Nucleus accumbens (tissue), 56 donors: ENCODE results near the gene GRB10.

ENCODE experiments used
- DNase-seq, 56 donors: peaks; one replicate each; lab custom pipeline; 2025; lab: John Stamatoyannopoulos, UW

The GRB10 gene

DNA sequence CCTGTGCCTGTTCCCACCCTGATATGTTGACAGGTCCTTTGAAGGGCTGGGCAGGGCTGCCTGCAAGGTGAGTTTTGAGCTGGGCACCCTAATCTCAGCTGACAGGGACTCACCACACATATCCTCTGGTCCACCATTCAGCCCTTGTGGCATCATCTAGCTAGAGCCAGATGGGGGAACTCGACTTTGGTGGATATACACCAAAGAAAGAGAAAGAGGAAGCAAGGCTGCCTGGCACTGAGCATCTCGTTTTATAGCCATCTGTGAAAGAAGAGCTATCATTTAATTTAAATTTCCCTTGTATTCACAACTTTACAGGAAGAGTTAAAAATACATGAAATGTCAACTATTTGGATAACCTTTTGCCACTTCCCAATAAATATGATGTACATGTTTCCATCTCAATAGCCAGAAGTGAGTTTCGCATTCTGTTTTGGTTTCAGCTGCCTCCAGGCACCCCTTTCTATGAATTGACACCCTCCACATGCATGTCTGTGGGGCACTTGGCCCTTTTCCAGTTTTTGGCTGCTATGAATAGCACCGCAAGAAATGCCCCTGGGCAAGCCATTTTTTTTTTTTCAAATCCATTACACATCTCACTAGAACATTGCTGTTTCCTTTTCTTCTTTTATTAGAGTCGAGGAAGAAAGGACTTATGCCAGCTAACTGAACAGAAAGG, 22.9 kb upstream of the GRB10 start:
- no peak for DNase-seq

- DNase-seq, result no peak
These were observed 21.0 kb upstream of the GRB10 start for GRCh38 chr7:50803359-50804337.

- DNase-seq, result no peak
These were observed 19.2 kb upstream of the GRB10 start for GRCh38 chr7:50801907-50802306.

DNA sequence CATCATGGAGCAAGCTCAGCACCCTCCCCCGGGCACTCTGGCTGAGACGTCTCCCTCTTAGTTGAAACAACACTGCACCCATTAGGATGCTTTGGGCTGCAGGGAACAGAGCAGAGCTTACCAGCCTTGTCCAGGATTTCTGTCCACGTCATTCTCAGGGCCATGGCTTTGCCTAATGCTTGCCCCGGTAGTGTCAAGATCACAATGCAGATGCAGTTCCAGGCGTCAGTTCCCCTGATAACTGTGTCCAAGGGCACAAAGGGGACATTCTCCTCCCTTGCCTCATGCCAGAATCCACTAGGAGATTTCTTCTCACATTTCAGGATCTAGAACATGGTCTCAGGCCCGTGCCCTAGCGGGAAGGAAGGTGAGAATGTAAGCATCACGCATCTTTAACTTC, 17.2 kb upstream of the GRB10 start:
- no peak for DNase-seq

GRCh38 chr7:50798126-50798525, 15.4 kb upstream of the GRB10 start:
- no peak for DNase-seq

- DNase-seq, result no peak
These were observed 13.1 kb upstream of the GRB10 start for GRCh38 chr7:50795831-50796230.

GRCh38 chr7:50795253-50795652, 12.6 kb upstream of the GRB10 start:
- DNase-seq, result no peak

DNA sequence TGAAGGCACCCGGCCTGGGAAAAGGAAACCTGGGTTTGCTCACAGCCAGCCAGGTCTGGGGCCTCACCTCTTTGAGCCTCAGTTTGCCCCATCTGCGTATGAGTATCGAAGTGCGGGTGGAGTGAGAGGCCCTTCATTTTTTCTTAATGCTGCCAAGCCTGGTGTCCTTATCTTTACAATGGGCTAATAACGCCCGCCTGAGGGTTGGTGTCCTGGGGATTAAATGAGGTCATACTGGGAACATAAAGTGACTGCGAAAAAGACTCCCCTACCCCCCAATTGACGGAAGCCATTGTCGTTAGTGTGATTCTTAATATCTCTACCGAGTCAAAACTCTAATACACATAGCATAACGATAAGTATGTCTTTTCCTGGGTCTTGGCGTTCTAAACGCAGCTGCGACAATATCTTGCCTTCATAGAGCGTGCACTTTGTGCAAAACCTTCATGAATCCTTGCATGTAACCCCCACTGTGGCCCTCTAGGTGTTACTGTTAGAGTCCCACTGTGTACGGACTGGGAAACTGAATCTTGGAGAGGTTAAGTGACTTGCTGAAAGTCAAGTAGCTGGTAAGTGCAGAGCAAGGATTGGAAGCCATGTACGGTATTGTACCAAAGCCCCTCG, 11.4 kb upstream of the GRB10 start:
- DNase-seq, result no peak

DNA sequence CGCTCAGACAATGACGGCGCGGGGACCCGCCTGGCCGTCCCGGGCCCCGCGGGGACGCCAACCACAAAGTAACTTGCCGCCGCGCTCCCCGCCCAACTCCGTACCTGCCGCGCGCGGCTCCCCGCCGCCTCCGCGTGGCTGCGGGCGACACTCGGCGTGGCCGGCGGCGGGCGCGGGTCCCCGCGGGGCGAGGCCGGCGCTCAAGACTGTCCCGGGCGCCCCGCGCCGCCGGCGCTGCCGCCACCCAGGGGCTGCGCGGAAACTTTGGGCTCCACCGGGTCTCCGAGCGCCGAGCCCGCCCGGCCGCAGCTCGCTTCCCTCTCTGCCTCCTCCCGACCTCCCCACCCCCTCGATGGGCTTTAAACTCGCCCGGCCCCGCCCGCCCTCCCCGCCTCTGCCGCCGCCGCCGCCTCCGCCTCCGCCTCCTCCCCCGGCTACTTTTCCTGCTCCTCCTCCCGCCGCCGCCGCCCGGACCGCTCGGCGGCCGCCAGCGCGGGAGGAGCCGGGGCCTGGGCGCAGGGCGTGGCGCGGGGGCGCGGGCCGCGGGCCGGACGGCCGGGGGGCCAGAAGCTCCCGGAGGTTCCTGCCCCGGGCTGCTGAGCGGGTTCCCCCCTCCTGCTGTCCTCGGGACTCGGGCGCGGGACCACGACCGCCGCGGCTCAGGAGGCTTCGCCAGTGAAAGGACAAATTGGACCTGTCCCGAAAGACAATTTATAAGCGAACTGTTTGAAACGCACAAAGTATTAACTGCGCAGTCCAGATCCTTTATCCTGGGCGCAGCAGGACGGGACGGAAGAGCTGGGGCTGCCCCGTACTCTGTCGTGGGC, 10.6 kb upstream of the GRB10 start:
- peak in 21 of 56 donors; percentile 8 to 48 (median 29) for DNase-seq

DNA sequence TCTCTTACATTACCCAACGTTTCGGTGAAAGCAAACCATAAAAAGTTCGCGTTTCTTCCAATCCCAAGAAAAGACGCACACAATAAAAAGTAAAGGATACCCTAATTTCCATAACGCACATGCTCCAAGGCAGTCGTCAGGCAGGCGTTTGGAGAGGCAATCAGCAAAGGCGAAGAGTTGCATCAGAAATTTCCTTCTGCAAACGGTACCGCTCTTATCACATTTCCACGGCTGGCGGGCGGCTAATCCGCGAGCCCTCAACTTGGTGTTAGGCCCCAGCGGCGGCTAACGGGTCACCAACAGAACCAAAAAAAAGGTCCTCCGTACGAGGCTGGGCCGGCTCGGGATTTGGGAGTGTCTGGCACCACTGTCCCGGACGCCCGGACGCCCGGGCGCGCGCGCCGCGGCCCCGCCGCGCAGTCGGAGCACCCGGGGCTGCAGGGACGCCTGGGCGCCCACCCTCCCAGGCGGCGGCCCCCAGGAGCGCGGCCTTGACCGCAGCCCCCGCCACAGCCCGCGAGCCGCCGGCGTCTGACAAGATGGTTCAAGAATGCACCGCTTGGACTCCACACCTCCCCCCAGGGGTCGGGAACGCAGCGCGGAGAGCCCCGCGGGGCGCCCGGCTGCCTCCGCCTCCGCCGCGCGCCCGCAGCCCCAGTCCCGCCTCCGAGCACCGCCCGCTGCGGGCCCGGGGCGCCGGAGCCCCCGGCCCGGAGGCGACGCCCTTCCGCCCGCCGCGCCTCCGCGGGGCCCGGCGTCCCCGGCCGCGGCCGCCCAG, 9.8 kb upstream of the GRB10 start:
- DNase-seq, result peak in 2 of 56 donors; percentile 13 to 14

DNA sequence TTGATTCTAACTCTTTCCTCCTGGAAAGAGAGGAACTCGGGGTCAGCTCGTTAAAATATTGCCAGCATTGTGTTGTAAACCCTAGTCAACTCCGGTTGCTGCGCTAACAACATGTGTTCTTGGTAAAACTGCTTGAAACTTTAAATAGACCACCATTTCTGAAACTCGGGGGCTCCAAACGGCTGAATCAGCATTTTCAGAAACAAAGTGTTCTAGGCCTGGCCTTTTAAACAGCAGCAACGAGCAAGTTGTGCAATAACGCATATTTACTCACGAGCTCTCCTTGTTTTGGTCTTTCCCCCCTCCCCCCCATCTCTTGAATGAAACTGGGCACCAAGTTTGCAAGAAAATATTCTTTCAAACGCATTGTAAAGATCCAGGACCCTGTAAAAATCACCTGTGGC, 9.2 kb upstream of the GRB10 start:
- no peak for DNase-seq

DNA sequence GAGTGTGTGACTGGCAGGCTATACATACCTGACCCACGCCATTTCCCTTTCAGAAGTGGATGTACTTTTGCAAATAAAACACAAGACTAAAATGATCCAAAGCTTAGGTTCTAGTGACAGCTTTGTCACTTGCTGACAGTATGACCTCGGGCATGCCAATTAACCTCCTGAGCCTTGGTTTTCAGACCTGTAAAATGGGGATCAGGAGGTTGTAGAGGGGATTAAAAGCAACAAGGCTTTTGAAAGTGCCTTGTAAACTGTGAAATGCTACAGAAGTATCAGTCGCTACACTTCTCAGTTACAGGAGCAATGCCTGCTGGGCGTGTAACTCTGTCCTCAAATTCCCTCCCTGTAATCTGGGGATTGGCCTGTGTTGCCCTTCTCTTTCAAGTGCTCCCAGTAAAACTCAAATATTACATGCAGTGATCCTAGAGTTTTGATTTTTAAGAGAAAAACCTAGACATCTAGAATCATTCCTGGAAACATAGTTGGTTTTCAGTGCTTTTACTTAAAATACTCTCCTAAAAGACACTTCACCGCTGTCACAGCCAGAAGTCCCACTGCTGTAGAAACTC, 8.8 kb upstream of the GRB10 start:
- no peak for DNase-seq

- no peak for DNase-seq
These were observed 7.7 kb upstream of the GRB10 start for GRCh38 chr7:50790381-50790780.

DNA sequence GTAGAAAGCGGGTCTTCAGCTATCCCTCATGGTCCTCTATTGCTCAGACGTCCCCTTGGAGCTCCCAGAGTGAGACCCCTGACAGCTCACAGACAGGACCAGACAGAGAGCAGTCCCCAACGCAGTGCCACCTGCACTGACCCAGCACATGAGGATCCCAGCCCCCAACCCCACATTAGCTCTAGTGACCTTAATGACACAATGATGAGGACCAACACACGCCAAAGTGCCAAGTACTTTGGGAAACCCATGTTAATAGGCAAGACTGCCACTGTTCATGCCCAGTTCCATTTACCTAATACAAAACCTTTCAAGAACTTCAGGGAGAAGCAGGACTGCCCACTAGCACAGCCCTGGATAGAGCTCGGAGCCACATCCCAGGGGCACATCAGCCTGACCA, 5.7 kb upstream of the GRB10 start:
- no peak for DNase-seq

- DNase-seq, result no peak
These were observed 5.1 kb upstream of the GRB10 start for GRCh38 chr7:50787825-50788224.

DNA sequence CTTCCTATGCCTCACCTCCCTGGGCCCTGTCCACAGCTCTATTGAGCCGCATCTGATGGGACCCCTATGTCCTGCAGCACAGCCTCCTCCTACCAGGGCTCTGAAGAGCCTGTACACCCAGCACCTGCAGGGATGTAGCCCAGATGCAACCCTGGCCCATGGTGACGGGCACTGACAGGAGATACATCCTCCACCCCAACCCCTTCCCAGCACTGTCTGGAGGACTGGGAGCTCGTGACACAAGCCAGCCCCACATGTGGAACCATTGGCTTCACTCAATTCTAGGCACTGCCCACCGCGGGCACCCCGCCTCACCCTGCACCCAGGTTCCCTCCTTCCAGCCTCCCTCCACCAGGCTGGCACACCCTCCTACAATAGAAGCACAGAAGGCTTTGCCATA, 2.6 kb upstream of the GRB10 start:
- DNase-seq, result no peak

DNA sequence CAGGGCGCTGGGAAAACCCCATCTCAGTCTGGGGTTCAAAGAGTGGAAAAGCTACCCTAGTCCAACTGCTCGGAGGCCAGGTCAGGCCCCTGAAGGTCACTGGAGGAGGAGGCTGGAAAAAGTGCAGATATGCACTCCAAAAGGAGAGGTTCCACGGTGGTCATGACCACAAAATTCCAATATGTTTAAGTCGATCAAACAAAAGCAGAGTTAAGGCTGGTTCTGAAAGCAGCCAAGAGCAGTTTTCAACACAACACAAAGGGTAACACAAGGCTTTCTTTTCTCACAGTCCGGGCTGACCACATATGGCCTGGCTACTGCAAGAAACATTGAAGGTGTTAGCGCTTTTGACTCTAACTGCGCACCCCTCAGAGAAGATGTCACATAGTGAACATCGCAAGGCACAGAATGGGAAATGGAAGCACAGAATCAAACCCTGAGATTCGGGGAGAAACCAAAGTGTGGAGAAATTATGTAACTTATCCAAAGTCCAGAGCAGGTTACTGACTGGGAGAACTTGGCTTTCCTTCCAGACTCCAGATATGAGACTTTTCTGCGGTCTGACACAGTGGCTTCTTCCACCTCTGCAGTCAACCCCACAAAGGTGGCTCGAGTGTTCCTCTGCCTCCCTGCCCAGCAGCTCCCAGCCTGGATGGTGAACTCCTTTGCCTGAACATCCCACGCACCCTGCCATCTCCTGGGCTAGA, 1.3 kb upstream of the GRB10 start:
- DNase-seq, result no peak

DNA sequence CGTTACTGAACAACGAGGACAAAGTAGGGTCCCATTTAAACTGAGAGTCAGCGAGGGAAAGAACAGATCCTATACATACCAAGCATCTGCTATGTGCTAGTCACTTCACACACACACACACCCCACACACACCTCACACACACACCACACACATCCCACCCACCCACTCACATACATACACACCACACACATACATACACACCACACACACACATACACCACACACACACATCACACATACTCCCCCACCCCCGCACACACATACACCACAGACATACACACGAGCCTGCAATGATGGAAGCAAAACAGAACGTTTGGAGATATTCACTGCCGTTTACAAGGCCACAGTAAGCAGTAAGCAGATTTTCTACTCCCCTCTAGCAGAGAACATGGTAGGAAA, 607 bp upstream of the GRB10 start:
- no peak for DNase-seq
